Suprapubic skin (tissue), 4 donors: ENCODE measurements around the gene OPHN1. TPM values are rescaled to one million over a fixed set of nuclear protein-coding genes. Genes with fewer than 3 reads are reported as not detected.

Source experiments
- DNase-seq, 2 donors: peaks; one replicate each; pipeline ENCODE4 v3.0.0-alpha.2; 2019; ENCODE audit warnings: low spot score in 2 of 2
- H3K27ac ChIP-seq: fragments of 200-600 bp; sonication (generic); one replicate; pipeline ENCODE4 v1.5.1; 2019
- H3K27me3 ChIP-seq: fragments of 200-600 bp; sonication (generic); one replicate; pipeline ENCODE4 v1.5.1; 2019
- H3K36me3 ChIP-seq: fragments of 200-600 bp; sonication (generic); one replicate; pipeline ENCODE4 v1.5.1; 2019
- H3K4me1 ChIP-seq: fragments of 200-600 bp; sonication (generic); one replicate; pipeline ENCODE4 v1.5.1; 2019
- H3K4me3 ChIP-seq: fragments of 200-600 bp; sonication (generic); one replicate; pipeline ENCODE4 v1.5.1; 2019; ENCODE audit warnings: mild to moderate bottlenecking
- H3K9me3 ChIP-seq: fragments of 200-600 bp; sonication (generic); one replicate; pipeline ENCODE4 v1.5.1; 2019
- CTCF ChIP-seq, 2 donors: fragments of 200-600 bp in 1 of 2; fragments of 450-650 bp in 1 of 2; sonication (generic) in 1 of 2; IDR thresholded peaks; one replicate each; pipeline ENCODE4 v1.5.1; 2016 to 2019; ENCODE audit warnings: antibody characterized with exemption in 2 of 2, mild to moderate bottlenecking in 1 of 2, moderate library complexity in 1 of 2
- EP300 ChIP-seq: sonication (generic); formaldehyde crosslinking; IDR thresholded peaks from one replicate; pipeline ENCODE4 v1.6.1; 2017; ENCODE audit warnings: antibody characterized with exemption
- POLR2A ChIP-seq, 2 donors: fragments of 450-650 bp; IDR thresholded peaks; one replicate each; pipeline ENCODE4 v1.6.1; 2017; ENCODE audit warnings: antibody characterized with exemption in 2 of 2, mild to moderate bottlenecking in 2 of 2, moderate library complexity in 2 of 2
- POLR2AphosphoS5 ChIP-seq, 3 donors: sonication (generic); formaldehyde crosslinking; IDR thresholded peaks; one replicate each; pipeline ENCODE4 v1.6.1; 2017; ENCODE audit warnings: antibody characterized with exemption in 3 of 3
- WGBS: methylation state at CpG from one replicate; pipeline ENCODE4 v1.1.5; 2018; 5-methylcytosine and 5-hydroxymethylcytosine counted together
- total RNA-seq, 4 donors: library from RNA; depleted of rRNA; stranded (reverse); fragments of >200 nt; gene quantifications; one replicate each; pipeline ENCODE4 v1.1.0, GENCODE V29; 2016

OPHN1 gene
- total RNA-seq, 4 donors from 2014 or later = 4.5 to 16.0 (median 8.4) TPM

- Histone ChIP-seq H3K4me1 (no peaks in the 10 kb centered on the region), H3K4me3 (no peak overlapping the region), H3K36me3 (peaks cover 9% of the 10 kb centered on the region), H3K9me3 (no peaks in the 10 kb centered on the region), H3K27me3 (no peaks in the 10 kb centered on the region), H3K27ac (no peak overlapping the region)
- no peak for DNase-seq
- 100% methylated on average over 2 of the region's 2 CpGs for WGBS
- TF ChIP-seq POLR2AphosphoS5 (IDR thresholded peaks at IDR 0.05) (no peak), POLR2A (IDR thresholded peaks at IDR 0.05) (no peak), CTCF (IDR thresholded peaks at IDR 0.05) (no peak), EP300 (no peak)
These were observed 388.2 kb downstream of the OPHN1 start for GRCh38 chrX:68045008-68045577.

- WGBS = 66% methylated on average over 1 of the region's 1 CpG
- no peaks in the 10 kb centered on the region for H3K9me3 ChIP-seq
- H3K36me3 ChIP-seq = peaks cover 9% of the 10 kb centered on the region
- no peaks in the 10 kb centered on the region for H3K4me1 ChIP-seq
- TF ChIP-seq POLR2A (IDR thresholded peaks at IDR 0.05) = no peak
- TF ChIP-seq EP300 = no peak
- TF ChIP-seq CTCF (IDR thresholded peaks at IDR 0.05) = no peak
- no peak for TF ChIP-seq POLR2AphosphoS5 (IDR thresholded peaks at IDR 0.05)
- H3K4me3 ChIP-seq = no peak overlapping the region
- no peak for DNase-seq
- no peak overlapping the region for H3K27ac ChIP-seq
- no peaks in the 10 kb centered on the region for H3K27me3 ChIP-seq
These were observed 389.4 kb downstream of the OPHN1 start for GRCh38 chrX:68043713-68044438.

DNA sequence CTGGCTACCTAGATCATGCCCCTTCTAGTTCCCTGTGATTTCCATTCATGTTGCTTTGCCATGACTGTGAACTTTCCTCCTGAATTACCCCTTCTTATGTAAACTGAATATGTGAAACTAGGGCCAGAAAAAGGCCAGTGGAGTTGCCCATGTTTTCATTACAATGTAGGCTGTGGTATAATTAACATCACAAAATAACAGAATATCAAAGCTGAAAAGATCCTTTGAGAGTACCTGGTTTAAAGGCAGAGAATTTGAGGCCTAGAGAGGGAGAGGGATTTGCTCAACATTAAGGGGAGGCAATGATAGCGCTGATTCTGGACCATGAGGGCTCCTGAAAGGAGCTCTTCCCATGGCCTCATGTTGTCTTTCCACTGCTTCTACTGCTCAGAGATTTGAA is 392.2 kb downstream of the OPHN1 start:
- TF ChIP-seq POLR2AphosphoS5 (IDR thresholded peaks at IDR 0.05) = no peak
- TF ChIP-seq POLR2A (IDR thresholded peaks at IDR 0.05) = no peak
- no peak for TF ChIP-seq EP300
- no peak for TF ChIP-seq CTCF (IDR thresholded peaks at IDR 0.05)
- WGBS = 55% methylated on average over 1 of the region's 1 CpG
- DNase-seq = no peak
- H3K9me3 ChIP-seq = no peaks in the 10 kb centered on the region
- H3K36me3 ChIP-seq = no peaks in the 10 kb centered on the region
- no peaks in the 10 kb centered on the region for H3K4me1 ChIP-seq
- no peak overlapping the region for H3K27ac ChIP-seq
- no peak overlapping the region for H3K4me3 ChIP-seq
- no peaks in the 10 kb centered on the region for H3K27me3 ChIP-seq

DNA sequence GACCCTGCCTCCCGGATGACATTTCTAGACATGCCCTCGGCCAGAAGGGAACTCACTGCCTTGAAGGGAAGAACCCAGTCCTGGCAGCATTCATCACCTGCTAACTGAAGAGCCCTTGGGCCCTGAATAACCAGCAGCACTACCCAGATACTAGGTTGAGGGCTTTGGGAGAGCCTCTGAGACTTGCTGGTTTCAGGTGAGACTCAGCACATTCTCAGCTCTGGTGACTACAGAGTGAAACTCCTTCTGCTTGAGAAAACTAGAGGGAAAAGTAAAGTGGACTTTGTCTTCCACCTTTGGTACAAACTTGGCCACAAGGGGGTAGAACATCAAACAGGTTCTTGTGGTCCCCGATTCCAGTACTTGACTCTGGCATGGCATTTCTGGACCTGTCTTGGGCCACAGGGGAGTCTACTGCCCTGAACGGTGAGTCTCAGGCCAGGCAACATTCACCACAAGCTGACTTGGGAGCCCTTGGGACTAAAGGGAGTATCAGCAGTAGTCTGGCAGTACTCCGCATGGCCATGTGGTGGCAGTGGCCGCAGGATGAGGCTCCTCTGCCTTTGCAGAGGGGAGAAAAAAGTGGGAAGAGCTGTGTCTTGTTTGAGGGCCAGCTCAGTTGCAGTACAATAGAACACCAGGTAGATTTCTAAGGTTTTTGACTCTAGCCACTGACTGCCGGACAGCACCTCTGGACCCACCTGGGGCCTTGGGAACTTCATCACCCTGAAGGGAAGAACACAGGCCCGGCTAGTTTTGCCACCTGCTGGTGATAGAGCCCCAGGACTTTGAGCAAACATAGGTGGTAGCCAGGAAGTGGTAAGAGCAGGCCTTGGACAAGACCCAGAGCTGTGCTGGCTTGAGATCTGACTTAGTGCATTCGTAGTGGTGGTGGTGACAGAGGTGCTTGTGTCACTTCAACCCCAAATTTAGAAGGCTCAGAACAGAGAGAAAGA is 414.8 kb downstream of the OPHN1 start:
- no peak overlapping the region for H3K4me3 ChIP-seq
- no peak for DNase-seq
- no peaks in the 10 kb centered on the region for H3K36me3 ChIP-seq
- TF ChIP-seq CTCF (IDR thresholded peaks at IDR 0.05) (no peak), EP300 (no peak)
- no peak overlapping the region for H3K27ac ChIP-seq
- no peaks in the 10 kb centered on the region for H3K9me3 ChIP-seq
- no peaks in the 10 kb centered on the region for H3K4me1 ChIP-seq
- 55% methylated on average over 6 of the region's 9 CpGs for WGBS
- H3K27me3 ChIP-seq = no peaks in the 10 kb centered on the region

GRCh38 chrX:67998540-67998939 is 434.8 kb downstream of the OPHN1 start:
- TF ChIP-seq CTCF (IDR thresholded peaks at IDR 0.05) = no peak
- no peak for TF ChIP-seq EP300
- no peak for TF ChIP-seq POLR2AphosphoS5 (IDR thresholded peaks at IDR 0.05)
- TF ChIP-seq POLR2A (IDR thresholded peaks at IDR 0.05) = no peak
- no peaks in the 10 kb centered on the region for H3K36me3 ChIP-seq
- no peak for DNase-seq
- no peaks in the 10 kb centered on the region for H3K9me3 ChIP-seq
- H3K27ac ChIP-seq = no peak overlapping the region
- H3K4me3 ChIP-seq = no peak overlapping the region
- H3K4me1 ChIP-seq = no peaks in the 10 kb centered on the region
- H3K27me3 ChIP-seq = no peaks in the 10 kb centered on the region
